ENCODE measurements around the gene IER5L.
"Not testable (repeated sequence)": the region's sequence is repeated elsewhere in the genome, so short reads cannot be mapped to it uniquely, and the experiment has no call there.

The IER5L gene

GRCh38 chr9:129181246-129181645 is 3.2 kb upstream of the IER5L start:
- DNase-seq (ENCODE audit: low read depth in 2 of 2), result no peak

- no peak for DNase-seq (ENCODE audit: low read depth in 2 of 2)
Measured at GRCh38 chr9:129178568-129179382, 714 bp upstream of the IER5L start.

- no peak for DNase-seq (ENCODE audit: low read depth in 2 of 2)
Measured at GRCh38 chr9:129177443-129177790, 644 bp downstream of the IER5L start.

- no peak for DNase-seq (ENCODE audit: low read depth in 2 of 2)
Measured at GRCh38 chr9:129176701-129177442, 1.2 kb downstream of the IER5L start.

- no peak for DNase-seq (ENCODE audit: low read depth in 2 of 2)
Measured at GRCh38 chr9:129175825-129176633, 2.0 kb downstream of the IER5L start.

GRCh38 chr9:129175515-129175824 is 2.6 kb downstream of the IER5L start:
- no peak for DNase-seq (ENCODE audit: low read depth in 2 of 2)

GRCh38 chr9:129174724-129175514 is 3.1 kb downstream of the IER5L start:
- DNase-seq (ENCODE audit: low read depth in 2 of 2), result no peak

- DNase-seq (ENCODE audit: low read depth in 2 of 2), result peak; percentile 61 to 64
Measured at GRCh38 chr9:129174102-129174723, 3.8 kb downstream of the IER5L start.

GRCh38 chr9:129173296-129174101 is 4.6 kb downstream of the IER5L start:
- DNase-seq (ENCODE audit: low read depth in 2 of 2), result no peak

- DNase-seq (ENCODE audit: low read depth in 2 of 2), result no peak
Measured at GRCh38 chr9:129172816-129173215, 5.2 kb downstream of the IER5L start.

GRCh38 chr9:129171993-129172751 is 5.9 kb downstream of the IER5L start:
- no peak for DNase-seq (ENCODE audit: low read depth in 2 of 2)

GRCh38 chr9:129170229-129170628 is 7.8 kb downstream of the IER5L start:
- no peak for DNase-seq (ENCODE audit: low read depth in 2 of 2)

GRCh38 chr9:129166623-129167557 is 11.2 kb downstream of the IER5L start:
- no peak for DNase-seq (ENCODE audit: low read depth in 2 of 2)

- DNase-seq (ENCODE audit: low read depth in 2 of 2), result no peak
Measured at GRCh38 chr9:129165198-129165597, 12.9 kb downstream of the IER5L start.

GRCh38 chr9:129164246-129164930 is 13.7 kb downstream of the IER5L start:
- DNase-seq (ENCODE audit: low read depth in 2 of 2), result no peak

- no peak for DNase-seq (ENCODE audit: low read depth in 2 of 2)
Measured at GRCh38 chr9:129163753-129164152, 14.3 kb downstream of the IER5L start.

GRCh38 chr9:129163198-129163670 is 14.8 kb downstream of the IER5L start:
- DNase-seq (ENCODE audit: low read depth in 2 of 2), result not testable (repeated sequence)
